ENCODE results near the gene L3MBTL3. TPM values are rescaled to one million over a fixed set of nuclear protein-coding genes. Genes with fewer than 3 reads are reported as not detected.

L3MBTL3 gene
- total and polyA plus RNA-seq, 2 experiments from 2014 or later = 4.2 to 4.9 TPM

DNA sequence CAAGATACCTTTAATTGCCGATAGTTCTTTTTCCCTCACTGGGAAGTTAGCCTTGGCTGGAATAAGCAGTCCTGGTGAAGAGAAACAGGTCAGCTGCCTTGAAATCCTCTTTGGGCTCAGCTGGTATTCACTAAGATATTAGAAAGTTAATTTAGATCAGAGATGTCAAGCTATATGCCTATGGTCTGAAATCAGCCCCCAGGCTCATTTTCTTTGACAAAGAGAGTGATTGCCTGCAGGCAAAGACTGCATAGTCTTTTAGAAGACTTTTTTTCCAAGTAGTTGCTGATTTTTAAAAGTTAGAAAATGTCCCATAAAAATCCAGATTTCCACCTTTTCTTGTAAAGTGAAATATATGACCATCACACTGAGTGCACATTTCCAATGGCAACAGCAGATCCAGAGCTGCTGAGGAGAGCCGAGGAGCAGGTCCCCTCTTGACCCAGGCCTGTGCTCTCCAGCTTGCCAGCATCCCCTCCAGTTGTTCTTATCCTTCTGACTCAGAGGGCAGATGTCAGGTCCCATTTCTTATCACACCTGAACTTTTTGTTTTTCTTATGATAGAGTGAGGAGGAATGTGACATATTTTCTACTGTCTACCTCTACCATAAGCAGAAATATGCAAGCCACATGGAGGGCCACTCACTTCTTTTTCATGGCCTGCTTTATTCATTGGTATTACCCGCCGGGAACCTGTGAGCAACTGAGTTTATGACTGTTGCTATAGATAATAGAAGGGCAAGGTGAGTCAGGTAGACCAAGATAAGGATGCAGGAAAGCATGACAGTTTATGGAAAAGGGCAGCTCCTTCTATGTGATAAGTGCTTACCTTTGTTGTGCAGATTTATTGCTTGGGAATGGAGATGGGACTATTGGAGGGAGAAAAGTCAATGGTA is 17.6 kb upstream of the L3MBTL3 start:
- Histone ChIP-seq H3K4me1 (ENCODE audit: low read depth) (no peaks in the 10 kb centered on the region), H3K4me3 (no peak overlapping the region), H3K36me3 (no peaks in the 10 kb centered on the region), H3K27ac (no peak overlapping the region), H3K27me3 (no peaks in the 10 kb centered on the region), H3K9me3 (ENCODE audit: low read depth) (no peaks in the 10 kb centered on the region)
- no peak for DNase-seq (ENCODE audit: low read depth in 1 of 2, low spot score in 1 of 2)
- TF ChIP-seq CTCF (IDR thresholded peaks at IDR 0.05; ENCODE audit: low read depth, low read length) = no peak

GRCh38 chr6:130008236-130008873 is 10.0 kb upstream of the L3MBTL3 start:
- no peak for TF ChIP-seq CTCF (IDR thresholded peaks at IDR 0.05; ENCODE audit: low read depth, low read length)
- no peaks in the 10 kb centered on the region for H3K9me3 ChIP-seq (ENCODE audit: low read depth)
- DNase-seq (ENCODE audit: low read depth in 1 of 2, low spot score in 1 of 2) = peak in 1 of 2 donors; percentile 28

GRCh38 chr6:130009146-130009545 is 9.2 kb upstream of the L3MBTL3 start:
- Histone ChIP-seq H3K27ac (no peak overlapping the region), H3K9me3 (ENCODE audit: low read depth) (no peaks in the 10 kb centered on the region), H3K4me3 (no peak overlapping the region), H3K27me3 (no peaks in the 10 kb centered on the region), H3K36me3 (no peaks in the 10 kb centered on the region), H3K4me1 (ENCODE audit: low read depth) (no peaks in the 10 kb centered on the region)
- no peak for TF ChIP-seq CTCF (IDR thresholded peaks at IDR 0.05; ENCODE audit: low read depth, low read length)
- no peak for DNase-seq (ENCODE audit: low read depth in 1 of 2, low spot score in 1 of 2)

More at GRCh38 chr6:130008236-130008873, 10.0 kb upstream of the L3MBTL3 start:
- Histone ChIP-seq H3K27ac (no peak overlapping the region), H3K27me3 (no peaks in the 10 kb centered on the region), H3K36me3 (no peaks in the 10 kb centered on the region), H3K4me3 (no peak overlapping the region), H3K4me1 (ENCODE audit: low read depth) (no peaks in the 10 kb centered on the region)

DNA sequence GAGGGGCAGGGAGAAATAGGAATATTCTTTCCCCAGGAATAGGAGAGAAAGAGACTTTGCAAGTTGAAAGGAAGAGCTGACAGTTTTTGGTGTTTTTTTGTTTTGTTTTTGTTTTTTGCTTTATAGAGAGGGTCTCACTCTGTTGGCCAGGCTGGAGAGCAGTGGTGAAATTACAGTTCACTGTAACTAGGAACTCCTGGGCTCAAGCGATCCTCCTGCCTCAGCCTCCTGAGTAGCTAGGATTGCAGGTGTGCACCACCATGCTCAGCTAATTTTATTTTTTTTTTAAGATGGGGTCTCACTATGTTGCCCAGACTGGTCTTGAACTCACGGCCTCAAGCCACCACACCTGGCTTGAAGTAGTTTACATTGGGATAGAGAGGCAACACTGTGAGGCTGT is 8.0 kb upstream of the L3MBTL3 start:
- no peak for TF ChIP-seq CTCF (IDR thresholded peaks at IDR 0.05; ENCODE audit: low read depth, low read length)
- H3K9me3 ChIP-seq (ENCODE audit: low read depth) = no peaks in the 10 kb centered on the region
- no peaks in the 10 kb centered on the region for H3K27me3 ChIP-seq
- no peak overlapping the region for H3K27ac ChIP-seq
- DNase-seq (ENCODE audit: low read depth in 1 of 2, low spot score in 1 of 2) = no peak
- no peaks in the 10 kb centered on the region for H3K4me1 ChIP-seq (ENCODE audit: low read depth)
- no peaks in the 10 kb centered on the region for H3K36me3 ChIP-seq
- no peak overlapping the region for H3K4me3 ChIP-seq

DNA sequence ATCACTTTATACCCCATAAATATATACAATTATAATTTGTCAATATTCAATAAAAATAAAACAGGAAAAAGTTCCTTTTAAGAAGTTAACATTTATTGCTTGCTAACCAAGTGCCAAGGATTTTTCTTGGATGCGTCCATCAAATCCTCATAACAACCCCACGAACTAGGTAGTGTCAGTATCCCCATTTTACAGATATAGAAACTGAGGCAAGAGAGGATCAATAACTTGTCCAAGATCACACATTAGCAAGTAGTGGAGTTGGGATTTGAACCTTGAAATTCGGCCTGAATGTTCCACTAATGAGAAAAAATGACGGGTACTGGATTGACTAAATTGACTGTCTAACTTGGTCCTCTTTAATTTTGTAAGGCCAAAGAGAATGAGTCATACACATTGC is 5.7 kb upstream of the L3MBTL3 start:
- H3K4me3 ChIP-seq = no peak overlapping the region
- H3K27me3 ChIP-seq = peaks cover 9% of the 10 kb centered on the region
- no peak overlapping the region for H3K27ac ChIP-seq
- H3K9me3 ChIP-seq (ENCODE audit: low read depth) = no peaks in the 10 kb centered on the region
- TF ChIP-seq CTCF (IDR thresholded peaks at IDR 0.05; ENCODE audit: low read depth, low read length) = no peak
- no peak for DNase-seq (ENCODE audit: low read depth in 1 of 2, low spot score in 1 of 2)
- H3K4me1 ChIP-seq (ENCODE audit: low read depth) = no peaks in the 10 kb centered on the region
- H3K36me3 ChIP-seq = no peaks in the 10 kb centered on the region
